ENCODE results near the gene PTRHD1. TPM values are rescaled to one million over a fixed set of nuclear protein-coding genes. Genes with fewer than 3 reads are reported as not detected.

PTRHD1 gene
- total RNA-seq, 4 donors from 2014 or later, result 10.2 to 35.1 (median 23.3) TPM

DNA sequence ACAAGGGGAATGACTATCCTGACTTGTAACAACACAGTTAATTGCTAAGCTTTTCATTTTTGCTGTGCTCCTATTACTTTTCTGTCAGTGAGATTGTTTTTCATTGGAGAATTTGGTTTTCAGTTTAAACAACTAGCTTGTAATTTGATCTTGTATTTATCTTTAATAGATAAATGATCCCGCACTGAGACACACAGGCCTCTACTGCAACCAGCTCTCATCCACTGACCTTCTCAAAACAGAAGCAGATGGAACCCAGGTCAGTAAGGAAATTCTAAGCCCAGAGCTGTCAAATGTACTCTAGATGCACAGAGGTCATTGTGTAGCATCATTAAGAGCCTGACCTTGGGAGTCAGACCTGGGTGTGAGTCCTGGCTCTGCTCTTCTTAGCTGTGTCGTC, 30.7 kb downstream of the PTRHD1 start:
- TF ChIP-seq, protein P1, sequence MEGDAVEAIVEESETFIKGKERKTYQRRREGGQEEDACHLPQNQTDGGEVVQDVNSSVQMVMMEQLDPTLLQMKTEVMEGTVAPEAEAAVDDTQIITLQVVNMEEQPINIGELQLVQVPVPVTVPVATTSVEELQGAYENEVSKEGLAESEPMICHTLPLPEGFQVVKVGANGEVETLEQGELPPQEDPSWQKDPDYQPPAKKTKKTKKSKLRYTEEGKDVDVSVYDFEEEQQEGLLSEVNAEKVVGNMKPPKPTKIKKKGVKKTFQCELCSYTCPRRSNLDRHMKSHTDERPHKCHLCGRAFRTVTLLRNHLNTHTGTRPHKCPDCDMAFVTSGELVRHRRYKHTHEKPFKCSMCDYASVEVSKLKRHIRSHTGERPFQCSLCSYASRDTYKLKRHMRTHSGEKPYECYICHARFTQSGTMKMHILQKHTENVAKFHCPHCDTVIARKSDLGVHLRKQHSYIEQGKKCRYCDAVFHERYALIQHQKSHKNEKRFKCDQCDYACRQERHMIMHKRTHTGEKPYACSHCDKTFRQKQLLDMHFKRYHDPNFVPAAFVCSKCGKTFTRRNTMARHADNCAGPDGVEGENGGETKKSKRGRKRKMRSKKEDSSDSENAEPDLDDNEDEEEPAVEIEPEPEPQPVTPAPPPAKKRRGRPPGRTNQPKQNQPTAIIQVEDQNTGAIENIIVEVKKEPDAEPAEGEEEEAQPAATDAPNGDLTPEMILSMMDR (IDR thresholded peaks at IDR 0.05; ENCODE audit: low read depth), result no peak

DNA sequence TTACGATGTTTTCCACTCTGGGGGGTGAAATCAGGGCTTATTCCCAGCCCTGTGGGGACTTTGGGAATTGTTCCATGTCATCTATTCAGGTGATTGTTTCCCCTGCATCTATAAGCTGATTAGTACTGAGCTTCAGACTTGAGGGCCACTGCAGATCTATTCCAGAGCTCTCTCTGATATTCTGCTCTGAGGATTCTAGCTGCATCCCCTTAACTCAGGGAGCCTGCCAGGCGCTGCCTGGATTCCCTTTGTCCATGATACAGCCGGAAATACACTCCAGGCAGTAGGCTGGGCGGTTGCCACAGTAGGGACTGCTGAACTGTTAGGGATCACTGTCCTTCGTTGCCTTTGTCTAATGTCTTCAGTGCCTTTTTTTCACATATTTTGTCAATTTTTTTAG, 31.3 kb downstream of the PTRHD1 start:
- TF ChIP-seq, protein P1 (IDR thresholded peaks at IDR 0.05; ENCODE audit: low read depth), result no peak

DNA sequence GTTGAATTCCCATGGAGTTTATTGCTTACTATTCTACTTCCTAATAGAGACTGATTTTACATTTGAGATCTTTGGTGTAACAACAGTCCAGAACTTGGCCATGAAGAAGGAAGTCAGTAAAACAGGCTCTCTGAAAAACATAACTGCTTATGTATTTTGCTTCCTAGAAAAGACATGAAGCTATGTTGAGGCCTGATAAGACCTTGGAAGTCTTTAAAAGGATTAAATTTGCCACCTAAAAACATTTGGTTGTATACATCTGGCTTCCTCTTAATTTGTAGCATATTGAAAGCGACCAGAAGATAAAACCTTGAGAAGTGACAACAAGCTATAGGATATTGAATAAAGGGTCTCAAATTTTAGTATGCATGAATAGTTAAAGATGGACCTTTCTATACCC, 36.4 kb downstream of the PTRHD1 start:
- TF ChIP-seq, protein P1 (IDR thresholded peaks at IDR 0.05; ENCODE audit: low read depth), result no peak

DNA sequence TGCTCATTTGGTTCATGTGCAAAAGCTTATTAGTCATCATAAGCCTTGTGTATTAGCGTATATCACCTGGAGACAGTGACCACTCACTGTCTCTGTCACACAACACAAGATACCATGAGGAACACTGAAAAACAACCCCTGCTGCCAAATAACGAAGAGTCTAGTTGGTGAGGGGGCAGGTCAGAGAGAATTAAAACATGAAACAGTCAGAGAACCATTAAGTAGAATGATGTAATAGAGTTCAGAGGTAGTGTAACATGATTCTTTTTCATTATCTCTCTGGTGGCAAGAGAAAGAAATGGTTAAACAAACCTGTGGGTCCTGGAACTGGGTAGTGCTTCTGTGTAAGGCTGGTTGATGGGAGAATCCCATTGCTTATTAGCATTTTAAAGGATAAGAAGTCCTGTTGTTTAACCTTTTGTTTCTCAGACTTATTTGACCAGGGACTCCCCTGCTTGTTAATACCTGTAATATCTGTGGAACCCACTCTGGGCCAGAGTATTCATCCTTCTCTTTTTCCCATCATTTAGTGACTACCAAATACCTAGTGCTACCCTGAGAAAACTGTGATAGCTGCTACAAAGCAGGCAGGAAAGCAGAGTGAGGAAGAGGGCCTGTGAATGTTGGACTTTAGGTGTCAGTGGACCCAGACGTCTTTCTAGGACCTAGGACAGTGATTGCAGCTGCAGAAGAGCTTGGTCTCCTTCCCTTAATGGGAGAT, 38.0 kb downstream of the PTRHD1 start:
- TF ChIP-seq, protein P1 (IDR thresholded peaks at IDR 0.05; ENCODE audit: low read depth), result no peak

DNA sequence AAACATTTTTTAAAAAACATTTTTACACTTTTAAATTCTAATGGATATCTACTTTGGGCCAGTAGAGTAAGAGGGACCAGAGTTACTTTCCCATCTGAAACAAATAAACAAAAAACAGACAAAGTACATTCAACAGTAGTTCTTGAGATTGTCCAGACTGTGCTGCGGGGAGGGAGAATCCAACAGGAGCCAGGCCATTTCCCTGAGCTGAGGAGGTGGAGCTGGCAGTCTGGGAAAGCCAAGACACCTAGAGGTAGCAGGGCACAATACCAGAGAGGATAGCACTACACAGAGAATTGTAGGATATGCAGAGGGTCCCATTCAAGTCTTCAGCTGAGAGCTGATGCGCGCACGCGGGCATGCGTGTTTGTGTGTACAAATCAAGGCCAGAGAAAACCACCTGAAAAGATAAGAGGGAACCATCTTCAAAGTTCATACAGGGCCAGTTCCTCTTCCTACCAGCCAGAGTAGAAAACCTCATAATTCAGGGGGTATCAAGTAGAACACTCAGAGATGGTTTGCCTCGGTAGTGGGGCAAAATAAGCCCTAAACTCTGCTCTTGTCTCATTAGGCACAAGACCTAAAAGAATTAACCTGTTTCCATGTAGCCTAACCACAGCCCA, 44.0 kb downstream of the PTRHD1 start:
- TF ChIP-seq, protein P1 (IDR thresholded peaks at IDR 0.05; ENCODE audit: low read depth), result no peak

DNA sequence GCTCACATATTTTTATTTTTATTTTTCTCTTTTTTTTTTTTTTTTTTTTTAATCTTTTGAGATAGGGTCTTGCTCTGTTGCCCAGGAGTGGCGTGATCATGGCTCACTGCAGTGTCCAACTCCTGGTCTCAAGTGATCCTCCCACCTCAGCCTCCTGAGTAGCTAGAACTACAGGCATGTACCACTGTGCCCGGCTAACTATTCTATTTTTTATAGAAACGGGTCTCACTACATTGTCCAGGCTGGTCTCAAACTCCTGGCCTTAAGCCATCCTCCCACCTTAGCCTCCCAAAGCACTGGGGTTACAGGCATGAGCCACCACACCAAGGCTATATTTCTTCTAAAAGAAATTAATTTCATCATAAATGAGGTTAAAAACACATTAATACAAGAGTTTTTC, 45.9 kb downstream of the PTRHD1 start:
- TF ChIP-seq, protein P1 (IDR thresholded peaks at IDR 0.05; ENCODE audit: low read depth), result no peak

DNA sequence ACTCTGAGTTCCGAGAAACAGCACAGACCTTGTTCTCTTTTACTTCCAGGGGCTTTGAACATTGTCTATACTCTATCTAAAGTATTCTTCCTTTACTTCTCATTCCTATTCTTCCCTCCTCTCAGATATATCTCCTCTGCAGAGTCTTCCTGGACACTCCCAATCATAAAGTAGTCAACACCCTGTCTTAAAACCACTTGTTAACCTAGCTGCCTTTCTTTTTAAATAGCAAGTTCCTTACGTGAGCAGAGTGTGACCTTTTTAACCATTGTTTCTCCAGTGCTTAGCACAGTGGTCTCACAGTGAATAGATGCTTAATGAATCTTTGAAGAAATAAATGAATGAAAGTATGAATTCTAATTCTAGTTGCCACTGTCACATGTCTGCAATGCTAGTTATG, 47.4 kb downstream of the PTRHD1 start:
- TF ChIP-seq, protein P1 (IDR thresholded peaks at IDR 0.05; ENCODE audit: low read depth), result no peak
